ENCODE data around the gene DYRK2.

The DYRK2 gene

DNA sequence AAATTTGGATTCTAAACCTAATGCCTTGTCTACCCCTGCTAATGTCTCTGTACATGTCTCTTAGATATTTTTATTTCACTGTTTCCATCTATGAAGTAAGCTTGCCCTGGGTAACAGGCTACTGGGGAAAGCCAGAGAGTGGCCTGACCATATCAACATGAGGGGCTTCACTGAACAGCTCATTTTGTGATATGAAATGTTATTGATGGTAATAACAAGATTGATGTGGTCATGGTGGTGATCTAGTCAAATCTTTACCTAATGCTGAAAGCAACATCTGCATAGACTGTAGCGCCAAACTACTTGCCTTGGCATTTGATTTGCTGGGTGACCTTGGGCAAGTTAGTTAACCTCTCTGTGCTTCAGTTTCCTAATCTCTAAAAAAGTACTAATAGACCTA lies 9.9 kb upstream of the DYRK2 start:
- no peak for TF ChIP-seq CTCF (IDR thresholded peaks at IDR 0.05; ENCODE audit: insufficient read depth, low read depth, low read length, missing control alignments)
- DNase-seq (ENCODE audit: low read depth), result no peak
- no peak overlapping the region for H3K4me3 ChIP-seq (ENCODE audit: low read depth, low read length)

GRCh38 chr12:67640863-67641262 lies 7.7 kb upstream of the DYRK2 start:
- DNase-seq (ENCODE audit: low read depth), result no peak
- no peak for TF ChIP-seq CTCF (IDR thresholded peaks at IDR 0.05; ENCODE audit: insufficient read depth, low read depth, low read length, missing control alignments)
- H3K4me3 ChIP-seq (ENCODE audit: low read depth, low read length), result no peak overlapping the region

- no peak for TF ChIP-seq CTCF (IDR thresholded peaks at IDR 0.05; ENCODE audit: insufficient read depth, low read depth, low read length, missing control alignments)
- no peak overlapping the region for H3K4me3 ChIP-seq (ENCODE audit: low read depth, low read length)
Observed at GRCh38 chr12:67645126-67645525, 3.4 kb upstream of the DYRK2 start.

DNA sequence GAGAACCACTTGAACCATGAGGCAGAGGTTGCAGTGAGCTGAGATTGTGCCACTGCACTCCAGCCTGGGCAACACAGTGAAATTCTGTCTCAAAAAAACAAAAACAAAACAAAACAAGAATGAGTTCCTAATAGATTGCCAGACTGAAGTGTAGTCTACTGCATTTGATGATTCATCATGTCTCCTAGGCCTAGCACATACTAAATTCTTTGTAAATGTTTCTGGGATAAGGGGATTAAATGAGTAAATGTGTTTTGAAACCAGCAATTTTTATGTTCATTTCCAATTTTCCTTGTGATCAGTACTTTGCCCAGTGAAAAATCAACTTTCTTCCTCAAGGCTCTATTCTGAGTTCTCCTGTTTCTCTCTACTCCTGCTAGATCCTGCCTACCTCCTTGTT lies 2.9 kb upstream of the DYRK2 start:
- no peak overlapping the region for H3K4me3 ChIP-seq (ENCODE audit: low read depth, low read length)
- TF ChIP-seq CTCF (IDR thresholded peaks at IDR 0.05; ENCODE audit: insufficient read depth, low read depth, low read length, missing control alignments), result no peak
- no peak for DNase-seq (ENCODE audit: low read depth)

More at GRCh38 chr12:67645126-67645525, 3.4 kb upstream of the DYRK2 start:
- no peak for DNase-seq (ENCODE audit: low read depth)

- no peak for DNase-seq (ENCODE audit: low read depth)
- no peak for TF ChIP-seq CTCF (IDR thresholded peaks at IDR 0.05; ENCODE audit: insufficient read depth, low read depth, low read length, missing control alignments)
- no peak overlapping the region for H3K4me3 ChIP-seq (ENCODE audit: low read depth, low read length)
Observed at GRCh38 chr12:67646775-67647174, 1.8 kb upstream of the DYRK2 start.

DNA sequence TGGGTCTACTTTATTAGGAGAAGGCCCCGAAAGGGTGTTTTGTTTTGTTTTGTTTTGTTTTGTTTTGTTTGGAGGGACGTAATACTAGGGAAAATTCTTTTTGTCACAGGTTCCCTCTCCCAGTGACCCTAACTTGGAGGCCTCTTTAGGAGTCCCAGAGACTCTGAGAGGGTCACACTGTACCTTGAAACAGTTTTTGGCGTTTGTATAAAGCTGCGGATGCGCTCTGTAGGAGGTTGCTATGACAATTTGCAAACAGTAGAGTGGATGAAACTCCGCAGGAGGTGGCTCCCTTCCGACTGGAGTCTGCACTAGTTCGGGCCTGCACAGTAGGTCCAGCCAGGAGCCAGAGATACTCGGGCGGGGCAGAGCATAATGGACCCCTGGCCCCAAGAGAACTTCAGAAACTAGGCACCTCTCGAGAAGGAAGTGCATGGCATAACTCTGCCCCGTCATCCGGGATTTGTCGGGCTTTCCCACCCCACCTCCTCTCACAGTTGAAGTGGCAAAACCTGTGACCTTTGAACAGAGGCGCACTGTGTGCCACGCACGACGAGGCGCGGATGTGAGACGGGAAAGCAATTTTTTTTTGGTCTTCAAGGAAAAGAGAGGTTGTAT lies 1.3 kb upstream of the DYRK2 start:
- no peak for TF ChIP-seq CTCF (IDR thresholded peaks at IDR 0.05; ENCODE audit: insufficient read depth, low read depth, low read length, missing control alignments)
- no peak overlapping the region; the same call in 1 of the 2 replicates for H3K4me3 ChIP-seq (ENCODE audit: low read depth, low read length)
- DNase-seq (ENCODE audit: low read depth), result no peak

All from GM12865 (cell line).